Suppressor macrophage treated with lipopolysaccharide for 4 hours (primary cell): ENCODE measurements around the gene PLD3.
A peak's percentile ranks its signal among the peaks of the same experiment; 100 is the strongest.
"Not testable (repeated sequence)": the region's sequence is repeated elsewhere in the genome, so short reads cannot be mapped to it uniquely, and the experiment has no call there.

ENCODE experiments used
- DNase-seq: peaks from one replicate; pipeline ENCODE4 v3.0.0-alpha.2; 2020

Gene PLD3

DNA sequence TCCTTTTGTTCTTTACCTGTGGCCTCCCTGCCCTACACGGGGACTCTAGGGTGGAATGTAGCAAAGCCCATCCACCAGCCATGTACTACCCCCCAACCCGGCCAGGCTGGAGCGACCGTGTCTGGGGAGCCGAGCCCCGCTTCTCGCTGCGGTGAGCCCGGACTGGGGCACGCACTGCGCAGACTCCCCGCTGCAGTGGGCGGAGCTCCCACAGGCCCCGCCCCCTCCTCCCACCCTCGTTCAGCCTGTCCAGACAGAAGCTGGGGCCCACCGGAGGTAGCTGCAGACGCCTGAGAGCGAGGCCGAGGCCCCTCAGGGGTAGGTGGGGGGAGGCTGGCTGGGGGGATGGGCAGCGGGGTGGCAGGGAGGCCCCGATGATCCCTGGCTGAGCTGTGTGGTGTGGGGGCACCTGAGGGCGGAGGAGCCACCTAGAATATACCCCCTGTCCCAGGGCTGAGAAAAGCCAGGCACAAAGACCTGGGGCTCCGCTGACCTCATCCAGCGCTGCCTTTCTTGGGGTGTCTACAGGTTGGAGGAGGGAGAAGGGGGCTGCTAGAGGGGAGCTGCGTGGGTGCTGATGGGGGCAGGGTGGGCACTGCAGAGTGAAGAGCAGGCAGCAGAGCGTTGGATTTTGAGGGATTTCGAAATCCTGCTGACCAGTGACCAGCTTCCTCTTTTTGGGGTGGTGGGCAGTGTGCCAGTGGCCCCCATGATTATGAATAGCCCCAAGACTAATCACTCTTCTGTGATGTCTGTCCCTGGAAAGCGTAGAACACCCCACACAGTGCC is 17.3 kb downstream of the PLD3 start:
- DNase-seq, result peak; percentile 87

- DNase-seq, result no peak
Measured at GRCh38 chr19:40366697-40367561, 18.4 kb downstream of the PLD3 start.

DNA sequence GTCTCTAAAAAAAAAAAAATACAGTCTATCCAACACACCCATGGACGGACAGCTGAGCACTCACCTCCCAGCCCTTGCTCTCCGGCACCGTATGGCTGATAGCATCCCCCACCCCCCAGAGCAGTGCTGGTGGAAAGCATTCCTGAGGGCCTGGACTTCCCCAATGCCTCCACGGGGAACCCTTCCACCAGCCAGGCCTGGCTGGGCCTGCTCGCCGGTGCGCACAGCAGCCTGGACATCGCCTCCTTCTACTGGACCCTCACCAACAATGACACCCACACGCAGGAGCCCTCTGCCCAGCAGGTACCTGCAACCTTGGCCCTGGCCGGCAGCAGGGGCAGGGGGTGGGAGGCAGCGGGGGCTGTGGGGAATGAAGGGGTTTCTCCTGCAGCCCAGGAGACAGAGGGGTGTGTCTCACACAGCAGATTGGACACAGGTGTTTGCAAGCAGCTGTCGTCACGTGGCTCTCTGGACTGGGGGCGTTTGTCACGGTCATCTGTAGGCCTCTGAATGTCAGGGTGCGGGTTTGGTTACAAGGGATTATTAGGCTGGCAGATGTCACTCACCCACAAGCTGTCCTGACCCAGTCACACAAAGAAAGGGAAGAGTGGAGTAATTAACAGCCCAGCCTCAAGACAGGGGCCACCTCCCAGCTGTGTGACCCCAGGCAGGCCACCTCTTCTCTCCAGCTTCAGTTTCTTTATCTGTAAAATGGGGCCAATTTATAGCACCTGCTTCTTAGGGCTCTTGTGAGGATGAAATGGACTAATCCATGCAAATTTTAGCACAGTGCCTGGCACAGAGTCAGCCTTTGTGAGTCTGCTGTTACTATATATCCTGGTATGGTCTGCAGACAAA is 19.3 kb downstream of the PLD3 start:
- DNase-seq, result no peak

DNA sequence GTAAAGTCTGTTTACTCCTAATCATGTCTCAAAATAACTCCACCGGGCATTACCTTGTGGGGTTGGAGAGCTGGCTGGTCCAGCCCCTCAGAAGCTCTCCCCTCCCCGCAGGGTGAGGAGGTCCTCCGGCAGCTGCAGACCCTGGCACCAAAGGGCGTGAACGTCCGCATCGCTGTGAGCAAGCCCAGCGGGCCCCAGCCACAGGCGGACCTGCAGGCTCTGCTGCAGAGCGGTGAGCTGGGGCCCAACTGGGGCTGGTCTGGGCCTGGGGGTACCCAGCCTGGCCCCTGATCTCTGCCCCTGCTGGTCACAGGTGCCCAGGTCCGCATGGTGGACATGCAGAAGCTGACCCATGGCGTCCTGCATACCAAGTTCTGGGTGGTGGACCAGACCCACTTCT is 21.3 kb downstream of the PLD3 start:
- DNase-seq, result no peak

GRCh38 chr19:40370253-40370652 is 21.8 kb downstream of the PLD3 start:
- not testable (repeated sequence) for DNase-seq

DNA sequence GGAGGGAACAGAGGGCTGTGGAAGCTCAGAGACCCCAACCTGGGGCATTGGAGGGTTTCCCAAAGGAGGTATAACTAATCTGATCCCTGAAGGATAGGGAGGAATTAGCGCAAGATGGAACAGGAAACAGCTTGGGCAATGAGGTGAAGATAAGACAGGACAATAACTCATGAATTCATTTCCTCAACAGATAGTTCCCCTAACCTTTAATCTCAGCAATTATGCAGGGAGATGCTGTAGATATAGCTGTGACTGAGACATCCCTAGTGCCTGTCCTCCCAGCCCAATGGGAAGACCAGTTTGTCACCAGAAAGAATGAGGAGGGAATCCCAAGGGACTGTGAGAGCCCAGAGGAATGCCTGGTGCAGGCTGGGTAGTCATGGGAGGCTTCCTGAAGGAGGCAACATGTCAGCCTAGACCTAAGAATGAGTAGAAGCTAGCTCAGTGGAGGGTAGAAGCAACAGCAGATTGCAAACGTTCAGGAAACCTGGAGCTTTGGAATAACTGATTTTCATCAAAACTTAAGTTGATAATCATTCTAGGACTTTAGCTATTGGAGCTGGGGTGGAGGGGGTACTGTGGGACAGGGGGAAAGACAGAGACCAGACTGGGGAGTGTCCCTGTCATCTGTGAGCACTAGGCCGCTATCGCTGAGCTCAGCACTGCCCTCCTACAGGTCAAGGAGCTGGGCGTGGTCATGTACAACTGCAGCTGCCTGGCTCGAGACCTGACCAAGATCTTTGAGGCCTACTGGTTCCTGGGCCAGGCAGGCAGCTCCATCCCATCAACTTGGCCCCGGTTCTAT is 22.7 kb downstream of the PLD3 start:
- DNase-seq, result no peak

- DNase-seq, result no peak
Measured at GRCh38 chr19:40371802-40372122, 23.3 kb downstream of the PLD3 start.

- DNase-seq, result no peak
Measured at GRCh38 chr19:40374084-40374483, 25.6 kb downstream of the PLD3 start.

GRCh38 chr19:40376286-40376862 is 27.9 kb downstream of the PLD3 start:
- no peak for DNase-seq

DNA sequence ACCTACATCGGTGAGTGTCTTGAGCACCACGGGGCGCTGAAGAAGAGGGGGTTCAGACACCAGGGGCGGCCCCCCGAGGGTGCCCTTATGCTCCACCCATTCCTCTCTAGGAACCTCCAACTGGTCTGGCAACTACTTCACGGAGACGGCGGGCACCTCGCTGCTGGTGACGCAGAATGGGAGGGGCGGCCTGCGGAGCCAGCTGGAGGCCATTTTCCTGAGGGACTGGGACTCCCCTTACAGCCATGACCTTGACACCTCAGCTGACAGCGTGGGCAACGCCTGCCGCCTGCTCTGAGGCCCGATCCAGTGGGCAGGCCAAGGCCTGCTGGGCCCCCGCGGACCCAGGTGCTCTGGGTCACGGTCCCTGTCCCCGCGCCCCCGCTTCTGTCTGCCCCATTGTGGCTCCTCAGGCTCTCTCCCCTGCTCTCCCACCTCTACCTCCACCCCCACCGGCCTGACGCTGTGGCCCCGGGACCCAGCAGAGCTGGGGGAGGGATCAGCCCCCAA is 29.4 kb downstream of the PLD3 start:
- DNase-seq, result no peak

GRCh38 chr19:40378509-40378908 is 30.0 kb downstream of the PLD3 start:
- DNase-seq, result no peak

DNA sequence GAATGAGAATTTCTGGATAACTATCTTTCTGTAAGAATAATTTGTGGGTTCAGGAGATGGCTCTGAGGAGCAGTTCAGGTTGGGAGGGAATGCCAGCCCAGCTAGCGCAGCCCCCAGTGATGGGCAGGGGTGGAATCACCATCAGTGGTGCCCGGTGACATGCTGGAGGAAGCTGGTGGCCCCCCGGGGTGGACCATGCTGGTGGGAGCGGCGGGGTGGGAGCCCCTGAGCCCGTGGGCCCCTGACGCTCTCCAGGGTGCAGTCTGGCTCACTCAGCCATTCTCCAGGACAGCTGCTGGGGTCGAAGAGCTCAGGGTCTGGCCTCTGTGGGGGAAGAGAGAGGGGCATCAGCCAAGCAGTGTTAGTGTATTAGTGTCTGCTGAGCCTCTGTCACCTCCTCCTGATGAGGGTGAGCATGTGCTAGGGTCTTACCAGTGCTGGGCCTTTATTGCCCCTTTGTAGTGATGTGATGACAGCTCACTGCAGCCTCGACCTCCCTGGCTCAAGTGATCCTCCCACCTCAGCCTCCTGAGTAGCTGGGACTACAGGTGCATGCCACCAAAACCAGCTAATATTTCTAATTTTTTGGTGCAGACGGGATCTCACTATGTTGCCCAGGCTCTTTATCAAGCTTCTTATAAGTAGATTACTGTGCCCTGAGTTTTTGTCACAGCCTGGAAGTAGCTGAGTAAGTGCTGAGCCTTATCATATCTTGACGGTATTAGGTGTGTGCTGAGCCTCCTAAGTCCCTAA is 31.1 kb downstream of the PLD3 start:
- DNase-seq, result no peak

DNA sequence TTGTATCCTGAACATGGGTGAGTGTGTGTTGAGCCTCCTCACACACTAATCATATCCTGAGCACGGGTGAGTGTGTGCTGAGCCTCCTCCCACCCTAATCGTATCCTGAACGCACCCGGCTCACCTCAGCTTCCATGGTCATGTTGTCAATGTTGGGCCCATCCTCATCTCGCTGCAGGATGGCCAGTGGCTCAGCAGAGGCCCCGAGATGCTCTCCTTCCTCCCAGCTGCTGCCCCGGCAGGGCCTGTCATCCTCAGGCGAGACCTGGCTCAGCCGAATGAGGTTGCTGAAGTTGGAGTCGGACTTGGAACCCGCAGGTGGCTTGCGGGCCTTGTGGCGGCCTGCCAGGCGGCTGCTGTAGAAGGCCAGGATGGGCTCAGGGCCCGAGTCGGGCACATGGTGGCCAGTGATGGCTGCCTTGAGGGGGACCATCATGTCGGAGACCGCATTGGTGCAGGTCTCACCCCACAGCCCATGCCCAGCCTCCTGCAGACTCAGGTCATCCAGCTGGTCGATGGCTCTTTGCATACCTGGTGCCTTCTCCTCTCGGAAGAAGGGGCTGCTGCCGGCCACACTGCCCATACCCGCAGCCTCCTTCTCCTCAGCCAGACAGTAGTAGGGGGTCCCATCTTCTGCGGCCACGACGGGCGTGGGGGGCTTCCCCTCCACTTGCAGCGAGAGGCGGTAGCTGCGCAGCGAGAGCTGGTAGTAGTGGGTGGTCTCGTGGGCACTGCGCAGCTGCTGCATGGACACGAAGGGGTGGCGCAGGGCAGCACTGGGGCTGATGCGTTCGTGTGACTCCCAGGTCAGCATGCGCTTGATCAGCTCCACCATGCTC is 31.9 kb downstream of the PLD3 start:
- no peak for DNase-seq

GRCh38 chr19:40381321-40381720 is 32.8 kb downstream of the PLD3 start:
- DNase-seq, result no peak

GRCh38 chr19:40383668-40384248 is 35.3 kb downstream of the PLD3 start:
- DNase-seq, result no peak

- no peak for DNase-seq
Measured at GRCh38 chr19:40387155-40387554, 38.7 kb downstream of the PLD3 start.

- DNase-seq, result no peak
Measured at GRCh38 chr19:40388481-40388880, 40.0 kb downstream of the PLD3 start.

DNA sequence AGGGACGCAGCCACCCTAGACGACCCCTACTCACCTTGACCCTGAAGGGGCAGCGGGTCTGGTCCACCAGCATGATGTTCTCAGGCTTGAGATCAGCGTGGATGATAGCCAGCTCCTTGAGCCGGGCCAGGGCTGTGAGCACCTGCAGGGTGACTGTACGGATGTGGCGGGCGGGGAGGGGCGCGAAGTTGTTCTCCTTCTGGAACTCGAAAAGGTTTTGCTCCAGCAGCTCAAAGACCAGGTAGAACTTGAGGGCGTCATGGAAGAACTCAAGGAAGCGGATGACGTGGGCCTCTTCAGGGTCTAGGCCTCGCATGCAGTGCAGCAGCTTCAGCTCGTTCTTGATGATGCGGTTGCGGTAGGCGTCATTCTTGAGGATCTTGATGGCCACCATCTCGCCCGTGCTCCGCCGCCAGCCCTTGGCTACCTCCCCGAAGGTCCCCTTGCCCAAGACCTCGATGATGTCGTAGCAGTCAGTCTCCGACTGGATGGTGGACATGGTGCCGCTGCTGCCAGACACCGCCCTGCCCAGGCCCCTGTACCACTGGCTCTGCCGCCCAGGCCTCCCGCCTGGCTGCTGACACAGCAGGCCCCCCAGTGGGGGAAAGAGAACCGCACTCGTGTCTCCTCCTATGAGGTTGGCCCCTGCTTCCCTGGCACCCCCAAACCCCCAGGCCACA is 41.0 kb downstream of the PLD3 start:
- no peak for DNase-seq

GRCh38 chr19:40390084-40390742 is 41.7 kb downstream of the PLD3 start, which contains the start of gene HIPK4:
Gene HIPK4, minus strand, starts transcription at chr19:40390181. Its CDS starts 279 bp downstream, at chr19:40389902.
- no peak for DNase-seq
